GM18870 (cell line): ENCODE results near the gene PITX2.
"Not testable (repeated sequence)": the region's sequence is repeated elsewhere in the genome, so short reads cannot be mapped to it uniquely, and the experiment has no call there.

Source experiments
- ATAC-seq: cut with Tn5 transposase; IDR thresholded peaks from one replicate; pipeline ENCODE4 v1.9.1; 2021; ENCODE audit warnings: moderate library complexity; ENCODE audit not compliant: unreplicated experiment

PITX2 gene

DNA sequence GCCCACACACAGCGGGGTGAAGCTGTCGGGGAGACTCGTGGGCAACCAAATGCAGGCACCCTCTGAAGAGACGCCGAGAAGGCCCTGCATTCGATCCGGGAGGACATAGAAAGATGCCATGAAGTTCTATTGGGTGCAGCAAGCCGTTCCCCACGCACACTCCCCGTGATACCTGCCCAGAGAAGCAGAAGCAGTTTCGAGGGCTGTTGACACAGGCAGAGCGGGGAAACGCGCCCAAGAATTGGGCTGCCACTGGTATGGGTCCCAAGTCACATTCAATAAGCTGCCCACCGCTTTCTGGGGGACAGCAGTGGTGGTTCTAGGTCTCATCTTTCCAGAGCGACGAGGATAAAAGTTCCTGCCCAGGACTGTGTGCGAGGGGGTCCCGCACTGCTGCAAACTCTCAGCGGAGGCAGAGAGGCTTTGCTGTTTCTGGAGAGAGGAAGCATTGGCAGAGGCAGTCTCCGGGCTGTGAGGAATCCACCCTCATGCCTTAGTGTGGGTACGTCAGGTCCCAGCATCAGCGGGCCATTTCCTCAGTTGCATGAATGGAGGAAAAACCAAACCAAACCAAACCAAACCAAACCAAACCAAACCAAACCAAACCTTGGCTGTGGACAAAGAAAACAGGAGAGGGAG, 10.1 kb downstream of the PITX2 start:
- no peak for ATAC-seq

DNA sequence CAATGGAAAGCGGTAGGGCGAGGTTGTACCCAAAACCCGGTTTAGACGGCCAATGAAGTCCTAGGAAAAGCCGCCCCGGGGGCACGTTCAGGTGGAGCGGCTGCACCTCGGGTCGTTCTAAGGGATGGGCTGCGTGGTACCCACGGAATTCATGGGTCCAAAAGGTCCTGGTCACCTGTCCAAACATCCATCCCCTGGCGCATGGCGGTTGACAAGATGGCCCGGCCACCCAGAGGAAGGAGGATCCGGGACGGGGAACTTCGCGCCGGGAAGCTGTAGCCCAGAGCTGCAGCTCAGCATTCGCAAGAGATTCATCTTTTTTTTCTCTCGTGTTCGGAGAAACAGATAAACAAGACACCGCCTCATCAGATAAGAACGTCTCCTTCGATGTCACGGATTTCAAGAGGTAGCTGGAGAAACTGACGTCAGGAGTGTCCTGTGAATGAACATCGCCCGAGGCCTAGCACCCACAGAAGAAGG, 10.9 kb downstream of the PITX2 start:
- ATAC-seq, result no peak

DNA sequence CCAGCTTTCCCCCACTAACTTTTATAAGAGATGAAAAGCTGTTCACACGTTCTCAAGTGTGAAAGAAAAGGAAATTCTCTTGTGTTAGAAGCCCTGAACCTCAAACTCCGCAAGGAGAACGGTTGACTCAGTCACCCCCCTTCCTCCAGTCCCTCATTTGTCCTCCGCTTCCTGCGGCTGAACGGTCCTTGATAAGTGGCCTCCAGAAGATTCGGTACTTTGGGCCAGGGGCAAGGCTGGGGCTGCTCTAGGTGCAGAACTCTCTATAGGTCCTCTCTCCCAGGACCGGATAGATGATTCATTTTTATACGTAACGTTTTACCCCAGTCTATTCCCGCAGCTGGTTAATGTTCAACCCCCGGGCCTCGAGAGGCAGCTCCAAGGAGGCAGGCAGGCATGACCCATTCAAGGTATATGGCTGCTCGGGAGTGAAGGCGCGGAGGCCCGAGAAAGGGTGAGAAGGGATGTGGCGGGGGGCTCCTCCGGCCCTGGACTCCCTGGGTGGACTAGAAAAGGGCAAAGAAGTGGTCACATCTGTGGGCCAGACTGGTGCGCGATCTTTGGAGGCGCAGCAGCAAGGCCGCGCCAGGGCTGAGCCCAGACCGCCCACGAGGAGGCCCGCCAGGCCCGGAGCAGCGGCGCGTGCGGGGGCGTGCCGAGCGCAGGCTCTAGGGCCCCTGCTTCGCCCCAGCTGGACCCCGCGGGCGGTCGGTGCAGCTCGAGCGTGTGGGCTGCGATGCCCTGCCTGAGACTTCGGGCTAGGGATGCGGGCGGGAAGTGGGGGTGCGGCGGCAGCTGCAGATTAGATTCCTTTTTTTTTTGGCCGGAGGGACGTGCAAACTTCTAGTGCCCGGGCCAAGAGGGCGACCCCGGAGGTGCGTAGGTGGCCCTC, 11.7 kb downstream of the PITX2 start:
- ATAC-seq, result peak; percentile 92

DNA sequence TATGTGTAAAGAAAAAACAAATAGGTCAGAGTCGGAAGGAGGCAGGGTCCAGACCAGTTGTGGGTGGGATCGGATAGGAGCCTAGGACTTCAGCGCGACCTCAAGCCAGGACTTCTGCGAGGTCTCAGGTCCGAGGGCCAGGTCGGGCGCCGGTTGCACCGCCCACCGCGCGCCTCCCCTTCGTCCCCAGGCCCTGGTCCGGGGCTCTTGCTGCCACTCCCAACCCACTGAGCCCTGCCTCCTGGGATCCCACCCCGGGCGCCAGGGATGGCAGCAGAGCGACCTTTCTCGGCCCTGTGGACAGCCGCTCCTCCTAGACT, 12.3 kb downstream of the PITX2 start:
- ATAC-seq, result no peak

DNA sequence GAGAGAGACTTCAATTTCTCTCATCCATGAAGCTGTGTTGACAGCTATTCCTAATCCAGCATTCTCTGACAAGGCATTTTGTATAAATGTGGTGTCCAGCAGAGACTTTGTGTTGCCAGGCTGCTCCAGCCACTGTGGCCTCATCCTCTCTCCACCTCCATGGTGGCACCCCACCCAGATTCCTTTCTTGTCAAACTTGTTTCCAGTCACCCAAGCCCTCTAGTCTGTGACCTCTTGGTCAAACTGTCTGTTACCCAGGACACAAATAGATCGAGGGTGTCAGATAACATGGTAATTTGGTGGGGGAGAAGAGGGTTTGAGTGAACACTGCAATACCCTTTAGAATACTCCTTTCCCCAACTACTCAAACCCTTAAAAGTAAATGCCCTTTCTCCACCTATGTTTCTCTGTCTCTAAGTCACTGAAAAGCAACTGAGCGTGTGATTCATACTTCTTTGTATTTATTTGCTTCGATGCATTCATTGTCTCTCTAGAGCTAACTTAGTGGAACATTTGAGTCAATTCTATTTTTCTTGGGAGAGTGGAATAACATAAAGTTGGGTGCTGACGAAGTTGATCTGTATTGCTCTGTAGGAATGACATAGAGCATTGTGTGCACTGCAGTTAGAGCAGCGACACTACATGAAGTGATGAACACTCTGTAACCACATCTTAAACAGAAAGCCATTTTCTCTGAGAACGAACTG, 13.7 kb downstream of the PITX2 start:
- no peak for ATAC-seq

DNA sequence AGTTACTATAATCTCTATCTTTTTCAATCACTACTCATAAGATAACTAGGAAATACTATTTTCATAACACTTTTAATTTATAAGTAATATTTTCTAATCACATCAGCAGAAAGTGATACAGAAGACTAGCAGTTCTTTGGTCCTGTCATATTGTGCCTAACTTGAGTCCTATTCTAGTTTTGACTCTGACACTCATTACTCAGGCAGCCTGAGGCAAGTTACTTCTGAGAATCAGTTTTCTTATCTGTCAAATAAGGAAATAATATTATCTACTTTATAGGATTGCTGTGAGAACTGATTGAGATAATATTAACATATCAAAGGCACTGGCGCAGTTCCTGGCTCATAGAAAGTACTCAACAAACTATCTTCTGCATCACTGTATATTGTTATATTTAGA, 17.8 kb downstream of the PITX2 start:
- peak; percentile 72 for ATAC-seq

DNA sequence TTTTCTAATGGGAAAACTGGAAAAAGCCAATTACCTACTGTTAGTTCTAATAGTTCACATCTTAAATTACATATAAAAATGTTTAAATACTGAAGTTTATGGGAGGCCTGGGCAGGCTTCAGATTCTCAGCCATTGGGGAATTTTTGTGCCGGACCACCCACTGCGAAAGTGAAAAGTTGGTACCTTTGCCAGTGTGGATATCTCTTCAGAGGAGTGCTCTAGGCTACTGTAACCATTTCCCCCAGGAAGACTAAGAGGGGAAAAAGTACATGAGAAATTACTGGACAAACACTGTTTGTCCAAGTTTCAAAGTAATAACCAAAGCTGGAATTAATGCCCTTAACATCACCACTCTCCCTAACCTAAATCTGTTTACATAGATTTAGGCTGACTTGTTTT, 20.8 kb downstream of the PITX2 start:
- ATAC-seq, result no peak

DNA sequence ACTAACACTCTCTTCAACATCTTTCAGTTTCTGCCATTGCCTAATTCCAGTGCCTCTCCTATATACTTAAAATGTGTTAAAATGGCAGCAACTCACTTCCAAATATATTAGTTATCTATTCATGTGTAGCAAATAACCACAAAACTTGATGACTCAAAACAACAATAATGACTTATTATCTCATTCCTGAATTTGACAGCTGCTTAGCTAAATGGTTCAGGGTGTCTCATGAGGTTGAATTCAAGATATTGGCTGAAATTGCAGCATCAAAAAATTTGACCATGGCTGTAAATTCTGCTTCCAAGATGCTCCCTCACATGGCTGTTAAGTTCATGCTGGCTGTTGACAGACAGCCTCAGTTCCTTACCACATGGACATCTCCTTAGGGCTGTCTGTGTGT, 25.3 kb downstream of the PITX2 start:
- no peak for ATAC-seq

DNA sequence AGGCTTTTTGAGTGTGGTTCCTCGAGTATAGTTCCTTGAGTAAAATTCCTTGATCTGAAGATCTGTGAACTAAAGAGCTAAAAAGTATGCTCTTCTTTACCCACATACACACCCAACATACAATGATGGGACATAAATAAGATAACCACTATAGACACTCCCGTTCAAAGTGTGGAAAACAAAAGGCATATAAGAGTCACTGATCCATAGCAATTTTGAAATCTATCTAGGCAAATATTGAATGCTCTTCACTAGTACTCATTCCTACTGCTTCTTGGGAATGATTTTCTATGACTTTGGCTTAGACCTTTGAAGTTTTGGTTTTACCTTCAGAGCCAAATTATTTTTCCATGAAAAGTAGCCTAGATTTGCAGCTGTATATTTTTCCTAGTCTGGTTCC, 26.4 kb downstream of the PITX2 start:
- no peak for ATAC-seq

DNA sequence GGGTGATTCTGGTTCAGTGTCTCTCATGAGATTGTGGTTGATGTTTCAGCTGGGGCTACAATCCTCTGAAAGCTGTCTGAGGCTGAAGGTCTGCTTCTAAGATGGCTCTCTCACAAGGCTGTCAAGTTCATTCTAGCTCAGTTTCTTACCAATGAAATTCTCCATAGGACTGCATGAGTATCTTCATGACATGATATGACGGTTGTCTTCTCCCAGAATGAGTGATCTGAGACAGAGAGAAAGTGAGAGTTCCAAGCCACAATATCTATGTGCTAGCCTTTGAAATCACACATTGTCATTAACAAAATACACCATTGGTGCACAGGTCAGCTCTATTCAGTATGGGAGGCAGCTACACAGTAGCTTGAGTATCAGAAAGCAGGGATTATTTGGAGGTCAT, 27.3 kb downstream of the PITX2 start:
- ATAC-seq, result peak; percentile 86

DNA sequence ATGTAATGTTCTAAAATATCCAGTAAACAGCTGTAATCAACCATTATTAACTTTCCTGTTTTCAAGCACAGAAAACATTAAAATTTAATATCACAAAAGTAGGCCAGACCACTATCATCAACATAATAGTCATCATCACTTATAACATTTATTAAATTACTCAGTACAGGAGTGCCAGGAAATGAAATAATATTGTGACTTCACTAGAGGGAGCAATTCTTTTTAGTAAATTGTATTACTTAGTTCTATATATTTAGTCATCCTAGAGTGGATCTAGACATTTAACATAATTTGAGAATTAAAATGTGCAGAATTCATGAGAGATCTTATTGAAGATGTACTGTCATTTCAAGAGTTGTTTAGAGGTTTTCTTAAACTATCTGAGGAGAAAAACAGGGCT, 33.6 kb downstream of the PITX2 start:
- ATAC-seq, result no peak

DNA sequence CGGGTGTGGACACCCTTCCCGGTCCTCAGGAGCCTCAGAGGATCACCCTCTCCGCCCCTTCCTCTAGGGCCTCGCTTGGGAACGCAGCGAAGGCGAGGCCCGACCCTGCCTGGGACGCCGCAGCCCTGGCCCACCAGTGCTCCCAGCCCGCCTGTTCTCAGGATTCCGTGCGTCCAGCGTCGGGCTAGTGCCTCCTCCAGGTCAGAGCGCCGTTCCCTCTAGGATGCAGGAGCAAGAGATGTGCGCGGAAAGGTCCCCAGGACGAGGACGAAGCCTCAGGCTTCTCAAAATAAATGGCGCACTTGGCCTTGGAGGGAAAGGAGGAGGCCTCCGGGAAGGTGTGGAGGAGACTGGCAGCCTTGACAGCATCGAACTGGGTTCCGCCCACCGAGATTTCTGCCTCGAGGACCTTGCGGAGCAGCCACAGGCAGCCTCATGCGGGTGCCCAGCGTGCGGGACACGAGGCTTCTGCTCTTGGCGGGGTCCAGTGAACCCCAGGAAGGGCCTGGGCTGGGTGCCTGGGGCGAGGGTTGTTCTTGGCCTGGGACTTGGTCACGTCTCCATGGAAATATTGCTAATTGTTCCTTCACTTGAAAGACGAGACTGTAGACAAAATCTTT, 35.1 kb downstream of the PITX2 start:
- ATAC-seq, result no peak

DNA sequence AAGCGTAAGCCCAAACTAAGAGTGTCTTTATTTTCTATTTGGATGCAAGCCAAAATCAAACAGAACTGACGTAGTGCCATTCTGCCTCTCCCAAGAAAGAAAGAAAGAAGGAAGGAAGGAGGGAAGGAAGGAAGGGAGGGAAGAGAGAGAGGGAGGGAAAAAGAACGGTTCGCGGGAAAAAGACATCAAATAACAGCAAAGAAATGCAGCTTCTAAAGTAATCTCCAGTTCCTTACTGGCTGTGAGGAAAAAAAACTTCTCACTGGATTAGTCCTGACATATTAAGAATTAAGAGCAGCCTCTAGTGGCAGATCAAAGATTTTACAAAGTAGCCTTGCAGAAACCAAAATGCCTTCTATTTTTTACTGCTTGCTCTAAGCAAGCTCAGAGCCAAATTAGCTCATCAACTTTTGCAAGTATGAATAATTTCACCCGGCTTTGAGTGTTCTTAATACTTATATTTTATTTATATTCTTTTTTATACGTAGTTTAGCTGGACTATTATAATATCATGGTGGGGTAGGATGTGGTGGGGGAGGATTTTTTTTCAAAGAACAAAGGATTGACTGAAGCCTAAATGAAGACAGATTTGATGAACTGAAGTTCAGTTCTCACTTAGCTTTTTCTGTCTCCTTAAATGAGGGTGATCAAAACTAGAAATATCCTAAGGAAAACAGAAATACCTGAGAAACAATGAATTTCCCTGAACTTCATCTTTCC, 36.6 kb downstream of the PITX2 start:
- ATAC-seq, result no peak

DNA sequence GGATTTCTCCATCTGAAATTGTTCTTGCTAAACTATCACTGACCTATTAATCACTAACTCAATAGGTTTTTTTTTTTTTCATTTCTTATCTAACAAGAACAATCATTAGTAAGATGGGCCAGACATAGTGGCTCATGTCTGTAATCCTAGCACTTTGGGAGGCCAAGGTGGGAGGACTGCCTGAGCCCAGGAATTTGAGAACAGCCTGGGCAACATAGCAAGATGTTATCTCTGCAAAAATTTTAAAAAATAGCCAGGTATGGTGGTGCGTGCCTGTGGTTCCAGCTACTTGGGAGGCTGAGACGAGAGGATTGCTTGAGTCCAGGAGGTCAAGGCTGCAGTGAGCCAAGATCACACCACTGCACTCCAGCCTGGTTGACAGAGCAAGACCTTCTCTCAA, 46.2 kb downstream of the PITX2 start:
- not testable (repeated sequence) for ATAC-seq
